GM13977 (cell line): Measurements from ENCODE around the gene RBM10.

Experiments used
- DNase-seq: peaks from one replicate; pipeline ENCODE4 v3.0.0; 2012; ENCODE audit warnings: low spot score
- in situ Hi-C: fragments of 300-500 bp; cut with MboI; formaldehyde crosslinking; loops from one replicate; pipeline ENCODE4 v1.12.0; 2022; ENCODE audit warnings: low sequenced_read_pairs, low pct_unique_long_range_greater_than_20kb, mixed read lengths, inconsistent platforms; ENCODE audit not compliant: unreplicated experiment
- TF ChIP-seq, protein P1 (sequence below): IDR thresholded peaks from 2 replicates; pipeline ENCODE4 v1.5.1; 2012; ENCODE audit warnings: mild to moderate bottlenecking, control low read depth; ENCODE audit not compliant: insufficient read depth; ENCODE audit errors: extremely low read depth, missing control alignments

Gene RBM10

DNA sequence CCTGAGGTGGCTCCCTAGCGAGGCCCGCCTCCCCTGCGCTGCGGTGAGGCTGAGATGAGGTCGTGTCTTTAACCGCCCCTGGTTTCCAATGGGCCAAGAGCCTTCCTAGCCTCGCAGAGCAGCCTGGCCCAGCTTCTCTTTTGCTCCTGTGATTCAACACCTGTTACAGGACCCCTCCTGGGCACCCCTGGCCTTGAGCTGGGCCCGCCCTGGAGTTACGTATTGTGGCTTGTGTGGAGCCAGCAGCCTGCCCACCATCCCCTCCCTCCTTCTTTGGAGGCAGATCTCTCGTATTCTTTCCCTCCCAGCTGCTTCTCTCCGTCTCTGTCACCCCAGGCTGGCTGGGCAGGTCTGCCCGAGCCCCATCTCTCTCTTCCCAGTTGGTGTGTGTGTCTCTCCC, 29.4 kb downstream of the RBM10 start:
- in situ Hi-C loops = no loop called here
- DNase-seq = no peak
- TF ChIP-seq, protein P1, sequence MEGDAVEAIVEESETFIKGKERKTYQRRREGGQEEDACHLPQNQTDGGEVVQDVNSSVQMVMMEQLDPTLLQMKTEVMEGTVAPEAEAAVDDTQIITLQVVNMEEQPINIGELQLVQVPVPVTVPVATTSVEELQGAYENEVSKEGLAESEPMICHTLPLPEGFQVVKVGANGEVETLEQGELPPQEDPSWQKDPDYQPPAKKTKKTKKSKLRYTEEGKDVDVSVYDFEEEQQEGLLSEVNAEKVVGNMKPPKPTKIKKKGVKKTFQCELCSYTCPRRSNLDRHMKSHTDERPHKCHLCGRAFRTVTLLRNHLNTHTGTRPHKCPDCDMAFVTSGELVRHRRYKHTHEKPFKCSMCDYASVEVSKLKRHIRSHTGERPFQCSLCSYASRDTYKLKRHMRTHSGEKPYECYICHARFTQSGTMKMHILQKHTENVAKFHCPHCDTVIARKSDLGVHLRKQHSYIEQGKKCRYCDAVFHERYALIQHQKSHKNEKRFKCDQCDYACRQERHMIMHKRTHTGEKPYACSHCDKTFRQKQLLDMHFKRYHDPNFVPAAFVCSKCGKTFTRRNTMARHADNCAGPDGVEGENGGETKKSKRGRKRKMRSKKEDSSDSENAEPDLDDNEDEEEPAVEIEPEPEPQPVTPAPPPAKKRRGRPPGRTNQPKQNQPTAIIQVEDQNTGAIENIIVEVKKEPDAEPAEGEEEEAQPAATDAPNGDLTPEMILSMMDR = no peak

DNA sequence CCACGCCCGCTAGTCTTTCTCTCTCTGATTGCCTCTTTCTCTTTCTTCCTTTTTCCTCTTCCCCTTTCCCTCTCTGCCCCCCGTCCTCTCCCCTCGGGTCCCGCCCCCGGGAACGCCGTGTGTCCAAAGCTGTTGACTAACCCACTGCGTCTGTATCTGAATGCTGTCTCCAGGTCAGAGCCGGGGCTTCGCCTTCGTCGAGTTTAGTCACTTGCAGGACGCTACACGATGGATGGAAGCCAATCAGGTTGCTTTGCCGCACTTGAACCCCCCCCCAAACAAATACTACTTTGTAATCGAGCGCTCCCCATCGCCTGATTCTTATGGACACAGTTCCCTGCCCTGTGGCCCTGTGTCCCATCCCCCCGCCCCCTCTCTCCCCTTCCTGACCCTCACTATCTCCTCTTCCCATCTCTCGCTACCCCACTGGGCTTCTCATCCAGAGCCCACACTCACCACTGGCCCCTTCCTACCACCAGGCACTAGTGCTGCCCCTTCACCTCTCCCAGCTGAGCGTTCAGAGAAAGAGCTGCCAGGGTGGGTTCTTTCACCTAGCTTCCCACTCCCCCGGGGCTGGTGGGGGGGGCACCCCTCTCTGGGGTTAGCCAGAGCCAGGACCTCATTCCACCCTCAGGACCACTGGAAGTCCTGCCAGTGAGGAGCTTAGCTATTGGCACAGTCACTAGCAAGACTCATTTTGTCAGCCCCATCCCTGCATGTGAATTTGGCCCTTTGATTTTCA, 30.0 kb downstream of the RBM10 start:
- TF ChIP-seq, protein P1 = no peak
- no peak for DNase-seq
- in situ Hi-C loops = loop anchor here (25.0 kb wide), 1 partner anchor 337 kb away; no protein-coding TSS in a partner anchor

DNA sequence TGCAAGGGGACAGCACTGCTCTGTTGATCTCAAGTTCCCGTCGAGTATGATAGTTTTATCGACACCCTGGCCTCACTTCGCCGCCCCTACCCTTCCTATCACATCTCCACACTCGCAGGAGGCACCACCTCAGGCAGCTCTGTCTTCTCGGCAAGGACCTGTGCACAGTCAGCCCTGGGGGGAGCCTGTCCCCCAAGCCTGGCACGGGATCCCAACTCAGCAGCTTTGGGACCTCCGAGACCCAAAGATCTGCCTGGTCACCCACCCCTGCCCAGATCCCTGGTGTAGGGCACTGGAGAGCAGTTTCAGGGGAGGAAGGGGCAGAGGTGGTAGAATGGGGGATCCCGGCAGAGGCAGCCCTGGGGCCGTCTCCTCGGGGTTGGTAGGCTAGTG, 30.6 kb downstream of the RBM10 start:
- in situ Hi-C loops = loop anchor here (25.0 kb wide), 1 partner anchor 337 kb away; no protein-coding TSS in a partner anchor
- TF ChIP-seq, protein P1 = no peak
- DNase-seq = no peak

DNA sequence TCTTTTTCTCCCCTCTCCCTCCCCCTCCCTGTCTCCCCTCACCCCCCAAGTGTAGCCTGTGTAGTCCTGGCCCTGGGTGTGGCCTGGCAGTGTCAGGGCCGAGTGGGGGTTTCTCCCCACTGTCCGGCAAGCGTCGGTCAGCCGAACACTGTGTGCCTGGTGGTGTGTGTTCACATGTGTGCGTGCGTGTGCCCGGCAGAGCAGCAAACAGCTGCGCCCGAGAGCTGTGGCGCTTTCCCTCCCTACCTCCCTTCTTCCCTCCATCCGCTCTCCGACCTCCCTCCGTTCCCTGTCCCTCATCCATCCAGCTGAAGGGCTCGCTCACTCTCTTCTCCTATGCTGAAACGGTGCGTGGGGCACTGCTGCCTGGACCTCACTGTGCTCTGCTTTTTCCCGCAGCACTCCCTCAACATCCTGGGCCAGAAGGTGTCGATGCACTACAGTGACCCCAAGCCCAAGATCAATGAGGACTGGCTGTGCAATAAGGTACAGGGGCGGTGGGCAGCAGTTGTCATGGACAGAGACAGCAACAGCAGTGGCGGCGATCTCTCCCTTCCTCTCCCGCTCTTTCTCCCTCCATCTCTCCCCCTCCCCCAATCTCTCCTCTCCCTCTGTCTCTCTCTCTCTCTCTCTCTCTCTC, 31.2 kb downstream of the RBM10 start:
- no peak for DNase-seq
- TF ChIP-seq, protein P1 = no peak
- in situ Hi-C loops = loop anchor here (25.0 kb wide), 1 partner anchor 336 kb away; no protein-coding TSS in a partner anchor

DNA sequence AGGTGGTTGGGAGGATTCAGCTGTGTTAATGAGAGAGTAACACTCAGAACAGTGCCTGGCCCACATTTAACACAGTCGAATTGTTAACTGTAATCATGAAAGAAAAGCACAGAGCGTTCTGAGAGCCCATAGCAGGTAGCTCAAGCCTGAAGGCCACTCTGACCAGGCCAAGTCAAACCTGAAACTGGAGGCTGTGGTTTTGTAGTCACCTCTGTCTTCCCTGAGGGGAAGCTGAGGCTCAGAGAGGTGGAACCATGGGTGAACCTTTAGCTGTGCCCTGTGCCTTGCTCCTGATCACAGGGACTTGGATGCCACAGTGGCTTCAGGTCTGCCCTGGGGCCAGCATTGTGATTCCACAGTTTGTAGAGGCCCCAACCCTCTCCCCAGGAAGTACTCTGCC, 32.1 kb downstream of the RBM10 start:
- TF ChIP-seq, protein P1 = no peak
- in situ Hi-C loops = loop anchor here (25.0 kb wide), 1 partner anchor 335 kb away; no protein-coding TSS in a partner anchor

DNA sequence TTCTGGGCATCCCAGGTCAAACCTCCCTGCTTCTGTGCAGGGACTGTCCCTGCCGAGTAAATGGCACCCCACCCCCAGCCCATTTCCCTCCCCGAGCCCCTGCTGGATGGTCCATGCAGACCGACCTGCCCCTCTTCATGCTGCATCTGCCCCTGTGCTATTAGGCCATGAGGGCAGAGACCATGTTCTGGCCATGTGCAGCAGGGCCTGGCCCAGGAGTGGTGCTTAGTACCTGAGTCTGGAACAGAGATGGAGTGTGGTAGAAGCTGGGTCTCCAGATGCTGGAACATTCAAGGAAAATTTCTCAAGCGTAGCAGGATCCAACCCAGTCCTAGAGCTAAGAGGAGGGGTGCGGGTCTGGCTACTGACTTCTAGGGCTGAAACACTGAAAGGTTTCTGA, 33.3 kb downstream of the RBM10 start:
- in situ Hi-C loops = loop anchor here (25.0 kb wide), 1 partner anchor 334 kb away; no protein-coding TSS in a partner anchor
- DNase-seq = no peak
- TF ChIP-seq, protein P1 = no peak

More for the DNA sequence above, 32.1 kb downstream of the RBM10 start:
- no peak for DNase-seq
